ENCODE measurements around the gene OASL.

- no peak for TF ChIP-seq CTCF (conservative IDR thresholded peaks at IDR 0.05; ENCODE audit: low read length)
- no peak for TF ChIP-seq EZH2phosphoT487 (IDR thresholded peaks at IDR 0.05; ENCODE audit: borderline replicate concordance)
Observed at GRCh38 chr12:121087467-121088194, 48.6 kb upstream of the OASL start.
